ENCODE results near the gene LYRM1.

DNA sequence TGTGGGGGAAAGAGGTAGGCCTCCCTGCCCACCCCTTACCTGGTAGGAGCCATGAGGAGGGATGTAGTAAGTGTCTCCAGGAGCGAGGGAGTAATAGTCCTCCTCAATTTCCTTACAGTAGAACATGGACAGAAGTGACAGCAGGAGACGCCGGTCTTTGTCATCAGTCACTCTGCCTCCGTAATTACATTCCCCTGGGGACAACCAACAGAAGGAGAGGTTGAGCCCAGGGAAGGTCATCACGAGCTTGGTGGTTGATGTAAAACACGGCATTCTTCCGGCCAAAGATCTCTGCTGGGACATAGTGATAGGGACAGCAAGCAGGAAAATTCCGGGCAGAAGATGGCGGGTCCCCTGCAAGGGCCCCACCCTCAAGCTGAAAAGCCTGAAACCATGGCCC lies 47.9 kb downstream of the LYRM1 start:
- TF ChIP-seq, protein P1, sequence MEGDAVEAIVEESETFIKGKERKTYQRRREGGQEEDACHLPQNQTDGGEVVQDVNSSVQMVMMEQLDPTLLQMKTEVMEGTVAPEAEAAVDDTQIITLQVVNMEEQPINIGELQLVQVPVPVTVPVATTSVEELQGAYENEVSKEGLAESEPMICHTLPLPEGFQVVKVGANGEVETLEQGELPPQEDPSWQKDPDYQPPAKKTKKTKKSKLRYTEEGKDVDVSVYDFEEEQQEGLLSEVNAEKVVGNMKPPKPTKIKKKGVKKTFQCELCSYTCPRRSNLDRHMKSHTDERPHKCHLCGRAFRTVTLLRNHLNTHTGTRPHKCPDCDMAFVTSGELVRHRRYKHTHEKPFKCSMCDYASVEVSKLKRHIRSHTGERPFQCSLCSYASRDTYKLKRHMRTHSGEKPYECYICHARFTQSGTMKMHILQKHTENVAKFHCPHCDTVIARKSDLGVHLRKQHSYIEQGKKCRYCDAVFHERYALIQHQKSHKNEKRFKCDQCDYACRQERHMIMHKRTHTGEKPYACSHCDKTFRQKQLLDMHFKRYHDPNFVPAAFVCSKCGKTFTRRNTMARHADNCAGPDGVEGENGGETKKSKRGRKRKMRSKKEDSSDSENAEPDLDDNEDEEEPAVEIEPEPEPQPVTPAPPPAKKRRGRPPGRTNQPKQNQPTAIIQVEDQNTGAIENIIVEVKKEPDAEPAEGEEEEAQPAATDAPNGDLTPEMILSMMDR (conservative IDR thresholded peaks at IDR 0.05 in 1 of 2, IDR thresholded peaks at IDR 0.05 in 1 of 2; ENCODE audit: extremely low read depth in 1 of 2, insufficient read depth in 1 of 2, low read depth in 1 of 2, low read length in 2 of 2): no peak
- TF ChIP-seq EZH2 (IDR thresholded peaks at IDR 0.05; ENCODE audit: borderline replicate concordance, low read length): no peak
